HG03095 (cell line): ENCODE results near the gene SPTB.
"Not testable (repeated sequence)": the region's sequence is repeated elsewhere in the genome, so short reads cannot be mapped to it uniquely, and the experiment has no call there.

Experiments
- ATAC-seq: cut with Tn5 transposase; IDR thresholded peaks from one replicate; pipeline ENCODE4 v1.9.1; 2021; ENCODE audit warnings: moderate library complexity; ENCODE audit not compliant: unreplicated experiment

SPTB gene

DNA sequence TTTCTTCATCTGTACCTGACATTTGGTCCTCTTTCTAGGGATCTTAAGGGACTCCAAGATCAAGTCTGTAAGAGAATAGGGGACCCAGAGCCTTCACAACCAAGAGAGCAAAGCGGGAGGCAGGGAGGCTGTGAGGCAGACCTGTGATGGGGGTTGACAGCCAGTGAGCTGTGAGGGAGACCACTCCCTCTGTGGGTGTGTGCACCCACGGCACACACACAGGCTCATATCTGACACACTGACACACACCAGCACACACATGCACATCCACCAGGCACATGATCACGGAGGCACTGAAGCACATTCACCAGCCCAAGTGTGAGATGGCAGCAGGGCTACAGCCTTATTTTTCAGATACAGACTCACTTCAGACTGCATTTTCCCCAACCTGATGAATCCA, 55.2 kb downstream of the SPTB start:
- ATAC-seq = no peak

DNA sequence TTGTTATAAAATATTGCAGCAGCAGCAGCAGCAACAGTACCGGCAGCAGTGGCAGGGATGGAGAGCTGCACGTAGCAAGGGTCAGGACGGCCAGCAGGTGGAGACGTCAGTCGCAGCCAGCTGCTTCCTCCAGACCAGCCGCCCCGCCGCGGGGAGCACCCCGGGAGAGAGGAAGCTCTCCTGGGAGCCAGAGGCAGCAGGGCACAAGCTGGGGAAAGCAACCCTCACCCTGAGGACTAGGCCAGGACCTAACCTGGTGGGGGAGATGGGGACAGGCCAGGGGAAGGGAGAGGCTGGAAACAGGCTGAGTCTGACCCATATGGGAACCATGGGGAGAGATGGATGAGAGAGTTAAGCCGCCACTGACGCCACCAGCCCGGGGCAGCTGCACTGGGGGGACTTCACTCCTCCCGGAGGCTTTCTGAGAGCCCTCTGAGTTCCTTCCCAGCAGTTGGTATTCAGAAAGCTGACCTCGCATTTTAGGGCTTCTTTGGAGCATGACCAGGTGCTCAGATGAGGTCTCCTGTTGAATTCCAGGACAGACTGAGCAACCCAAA, 56.3 kb downstream of the SPTB start:
- ATAC-seq = no peak

DNA sequence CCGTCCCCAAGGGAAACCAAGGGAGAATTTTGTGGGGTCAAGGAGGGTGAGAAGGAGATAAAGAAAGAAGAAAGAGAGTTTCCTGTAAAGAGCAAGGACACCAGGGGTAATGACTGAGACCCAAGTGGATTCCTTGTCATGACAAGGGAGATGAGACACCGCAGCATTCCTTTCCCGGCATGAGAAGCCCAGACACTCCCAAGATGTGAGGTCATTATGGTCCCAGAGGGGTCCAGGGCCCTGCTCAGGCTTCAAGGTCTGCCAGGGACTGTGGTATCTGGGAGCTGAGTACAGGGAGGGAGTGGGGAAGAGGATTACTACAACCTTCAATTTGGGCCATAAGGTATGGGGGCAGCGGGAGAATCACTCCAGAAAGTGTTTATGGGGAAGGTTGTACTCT, 58.1 kb downstream of the SPTB start:
- ATAC-seq = no peak

DNA sequence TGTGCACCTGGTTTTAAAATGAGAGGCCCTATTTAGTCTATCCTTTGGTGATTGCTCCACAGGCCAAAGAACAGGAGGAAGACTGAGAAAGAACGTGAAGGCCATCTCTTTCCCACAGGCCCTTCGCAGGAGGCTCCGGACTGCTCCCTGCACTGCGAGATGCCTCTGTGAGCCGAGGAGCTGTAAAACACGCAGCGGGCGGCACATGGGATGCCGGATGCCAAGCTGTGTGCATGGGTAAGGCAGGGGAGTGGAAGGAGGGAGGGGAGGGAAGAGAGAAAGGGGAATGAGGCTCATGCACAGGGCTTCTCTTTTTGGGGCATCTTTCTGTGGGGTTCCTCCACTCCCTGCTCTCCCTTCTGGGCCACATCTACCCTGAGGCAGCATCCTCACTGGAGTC, 61.6 kb downstream of the SPTB start:
- no peak for ATAC-seq

DNA sequence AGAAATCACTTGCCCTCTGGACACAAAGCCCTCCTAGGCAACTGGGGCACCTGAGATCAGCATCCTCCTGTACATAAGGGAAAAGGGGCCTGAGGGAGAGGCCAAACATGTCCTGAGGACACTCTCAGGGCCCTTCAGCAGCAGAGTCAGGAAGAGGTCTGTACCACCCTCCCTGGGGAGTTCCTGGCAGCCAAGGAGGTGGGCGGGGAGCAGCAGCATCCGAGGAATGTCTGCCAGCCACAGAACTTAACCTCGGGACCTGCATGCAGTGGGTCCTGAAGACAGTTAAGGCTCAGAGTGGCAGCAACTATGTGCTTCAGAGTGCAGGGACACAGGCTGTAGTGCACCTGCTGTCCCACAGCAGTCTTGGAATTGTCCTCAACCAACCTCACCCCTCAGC, 62.1 kb downstream of the SPTB start:
- ATAC-seq = no peak

DNA sequence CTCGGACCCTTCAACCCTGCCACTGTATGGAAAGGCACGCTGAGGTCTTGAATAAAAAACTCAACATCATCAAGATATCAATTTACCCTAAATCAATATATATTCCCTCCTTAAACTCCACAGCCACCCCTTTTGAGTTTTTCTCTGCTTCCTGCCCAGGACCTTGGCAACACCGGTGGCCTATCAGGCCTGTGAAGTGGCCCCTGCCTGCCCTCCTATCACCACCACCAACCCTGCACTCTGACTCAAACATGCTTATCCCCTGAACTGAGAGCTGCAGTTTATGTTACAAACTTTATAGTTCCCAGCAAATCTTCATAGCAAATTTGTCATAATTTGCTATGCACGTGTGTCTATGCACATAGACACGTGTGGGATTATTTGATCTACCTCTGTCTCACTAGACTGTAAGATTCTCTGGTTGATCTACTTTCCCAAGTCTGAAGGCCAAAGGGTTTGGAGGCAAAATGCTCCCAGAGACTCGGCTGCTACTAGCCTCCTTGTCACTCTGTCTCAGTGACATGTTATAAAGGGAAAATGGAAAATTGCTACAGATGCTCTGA, 63.4 kb downstream of the SPTB start:
- ATAC-seq = no peak

DNA sequence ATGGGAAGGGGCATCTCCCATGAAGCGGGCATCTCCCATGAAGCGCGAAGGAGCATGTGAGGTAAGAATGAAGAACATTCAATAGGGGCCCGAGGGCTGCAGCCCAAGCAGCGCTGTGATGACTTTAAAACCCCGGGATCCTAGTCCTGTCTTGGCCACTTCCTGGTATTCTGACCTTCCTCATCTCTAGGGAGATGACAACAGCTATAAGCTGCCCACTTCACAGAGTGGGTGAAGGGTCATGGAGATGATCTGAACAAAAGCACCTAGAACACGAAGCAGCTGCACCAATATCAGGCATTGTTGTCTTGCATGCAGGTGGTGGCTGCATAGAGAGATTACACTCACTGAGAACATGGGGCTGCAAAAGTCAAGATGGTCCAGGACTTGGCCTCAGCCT, 64.5 kb downstream of the SPTB start:
- ATAC-seq = no peak

DNA sequence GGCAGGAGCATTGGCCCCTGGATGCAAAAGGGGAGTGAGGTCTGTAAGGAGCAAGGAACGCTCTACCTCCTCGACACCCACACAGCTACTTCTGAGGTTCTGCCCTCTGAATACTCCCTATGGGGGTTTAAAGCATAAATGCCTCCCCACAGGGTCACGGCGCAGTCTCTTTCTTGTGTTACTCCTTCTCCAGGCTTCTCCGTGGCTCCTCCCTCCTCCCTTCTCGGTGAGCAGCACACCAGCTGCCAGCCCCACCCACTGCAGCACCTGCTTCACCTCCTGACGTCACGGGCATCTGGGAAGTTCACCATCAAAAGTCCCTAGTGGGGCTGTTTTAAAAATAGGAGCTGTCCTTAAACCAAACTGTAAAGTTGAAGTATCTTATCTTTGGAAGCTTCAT, 67.3 kb downstream of the SPTB start:
- ATAC-seq = no peak

DNA sequence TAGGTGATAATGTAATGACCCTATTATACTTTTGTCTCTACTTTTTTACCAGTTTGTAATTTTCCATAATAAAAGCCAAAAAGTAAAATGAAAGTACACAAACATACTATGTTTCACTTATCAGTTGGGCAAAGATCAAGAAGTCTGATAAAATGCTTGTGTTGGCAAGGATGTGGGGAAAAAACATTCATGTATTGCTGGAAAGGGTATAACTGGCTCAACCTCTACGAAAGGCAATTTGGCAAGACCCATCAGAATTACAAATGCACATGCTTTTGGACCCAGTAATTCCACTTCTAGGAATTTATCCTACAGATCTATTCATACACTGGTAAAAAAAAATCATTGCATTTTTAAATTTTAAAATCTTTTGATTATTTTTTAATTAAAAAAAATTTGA, 68.0 kb downstream of the SPTB start:
- no peak for ATAC-seq

DNA sequence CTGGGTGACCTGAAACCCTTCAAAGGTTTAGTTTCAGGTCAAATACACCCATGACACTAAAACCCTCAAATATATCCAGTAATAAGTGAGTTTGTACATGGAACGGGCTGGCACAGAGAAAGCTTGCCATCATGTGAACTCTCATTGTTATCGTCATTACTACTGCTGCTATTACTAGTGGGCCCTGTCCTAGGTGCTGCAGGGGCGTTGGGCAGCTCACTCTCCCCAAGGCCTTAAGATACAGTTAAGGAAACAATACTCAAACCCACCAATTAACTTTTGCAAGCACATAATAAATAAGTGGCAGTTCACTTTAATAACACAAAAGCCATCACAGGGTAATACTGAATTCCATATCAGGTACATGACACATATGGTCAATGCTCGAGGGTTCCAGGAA, 71.3 kb downstream of the SPTB start:
- no peak for ATAC-seq

DNA sequence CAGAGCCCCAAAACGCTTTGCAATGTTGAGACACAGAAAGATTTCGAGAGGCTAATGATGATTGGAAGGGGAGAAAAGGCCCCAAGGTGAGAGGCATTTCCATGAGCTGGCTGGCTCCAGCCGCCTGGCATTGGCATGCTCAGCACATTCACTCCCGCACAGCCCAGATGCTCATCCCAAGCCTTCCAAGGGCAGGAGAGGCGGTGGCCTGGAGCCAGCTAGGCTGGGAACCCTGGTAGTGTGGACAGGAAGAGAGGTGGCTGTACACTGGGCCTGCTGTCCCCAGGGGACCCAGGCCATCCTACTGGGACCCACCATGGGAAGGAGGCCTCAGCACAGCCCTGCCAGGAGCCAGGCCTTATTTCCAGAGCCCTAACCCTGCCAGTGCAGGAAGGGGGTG, 72.2 kb downstream of the SPTB start:
- ATAC-seq = no peak

DNA sequence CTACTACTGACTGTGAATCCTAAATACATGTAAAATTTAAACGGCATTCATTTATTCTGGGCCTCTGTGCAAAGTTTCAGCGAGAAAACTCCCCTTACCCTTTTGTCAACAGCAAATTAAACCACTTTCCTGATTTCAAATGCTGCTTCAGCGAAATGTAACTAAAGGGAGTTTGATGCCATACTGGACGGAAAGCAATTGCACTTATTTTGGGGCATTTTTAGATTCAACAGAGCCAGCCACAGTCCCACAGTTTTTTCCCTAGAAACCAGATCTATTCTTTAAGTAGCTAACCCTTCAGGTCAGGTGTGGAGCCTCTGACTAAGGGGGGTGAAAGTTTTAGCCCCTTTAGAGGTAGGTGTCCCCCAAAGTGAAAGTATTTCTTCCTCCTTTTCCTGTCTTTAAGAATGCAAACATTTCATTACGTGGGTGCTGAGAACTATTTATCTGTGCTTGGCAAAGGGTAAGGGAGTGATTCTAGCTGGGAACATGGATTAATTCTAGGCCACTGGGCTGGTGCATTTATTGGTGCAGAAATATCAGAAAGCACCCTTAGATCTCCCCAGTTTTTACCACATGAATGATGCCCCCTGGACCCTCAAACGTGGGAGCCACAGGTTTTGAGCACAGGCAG, 72.7 kb downstream of the SPTB start:
- ATAC-seq = no peak

DNA sequence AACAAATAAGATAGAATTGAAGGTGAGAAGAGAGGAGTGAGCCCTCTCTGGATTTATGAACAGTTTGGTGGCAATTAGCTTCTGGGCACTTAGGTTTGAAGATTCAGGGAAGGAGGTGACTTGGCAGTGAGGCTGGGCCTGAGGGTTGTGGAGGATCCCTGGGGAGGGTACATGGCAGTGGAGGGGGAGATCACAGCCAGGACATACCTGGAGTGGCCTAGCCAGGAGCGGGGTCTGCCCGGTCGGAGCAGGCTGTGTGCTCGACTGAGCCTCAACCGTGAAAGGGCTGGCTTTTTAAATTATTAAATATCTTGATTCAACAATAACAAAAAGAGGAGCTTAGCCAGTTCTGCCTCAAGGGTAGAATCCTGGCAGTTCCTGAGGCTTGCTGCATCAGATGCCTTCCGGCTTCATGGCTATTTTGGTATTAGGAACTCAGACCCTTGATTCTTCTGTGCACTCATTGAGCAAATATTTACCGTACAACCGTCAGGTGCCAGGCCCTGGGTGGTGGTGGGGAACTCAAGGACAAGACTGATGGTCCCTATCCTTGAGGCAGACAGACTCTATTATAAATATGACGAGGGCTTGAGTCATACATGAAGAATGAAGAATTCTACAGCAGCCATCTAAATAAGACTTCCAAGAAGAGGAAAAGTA, 73.4 kb downstream of the SPTB start:
- ATAC-seq = no peak

DNA sequence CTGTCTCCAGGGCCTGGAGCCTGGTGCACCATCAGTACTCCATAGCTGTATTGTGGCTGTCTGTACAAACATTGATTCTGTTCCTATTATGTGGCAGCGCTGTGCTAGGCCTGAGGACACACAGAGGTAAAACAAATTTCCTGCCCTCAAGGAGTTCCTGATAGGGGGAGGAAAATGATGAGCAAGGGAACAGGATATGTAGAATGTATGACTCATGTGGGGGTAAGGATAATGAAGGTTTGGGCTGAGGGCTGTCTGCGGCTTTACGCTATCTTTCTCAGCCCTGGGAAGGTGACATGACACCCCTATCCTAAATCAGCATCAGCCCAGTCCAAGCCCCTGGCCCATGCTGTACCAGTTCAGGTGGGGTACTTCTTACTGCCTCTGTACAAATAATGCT, 74.1 kb downstream of the SPTB start:
- ATAC-seq = not testable (repeated sequence)

DNA sequence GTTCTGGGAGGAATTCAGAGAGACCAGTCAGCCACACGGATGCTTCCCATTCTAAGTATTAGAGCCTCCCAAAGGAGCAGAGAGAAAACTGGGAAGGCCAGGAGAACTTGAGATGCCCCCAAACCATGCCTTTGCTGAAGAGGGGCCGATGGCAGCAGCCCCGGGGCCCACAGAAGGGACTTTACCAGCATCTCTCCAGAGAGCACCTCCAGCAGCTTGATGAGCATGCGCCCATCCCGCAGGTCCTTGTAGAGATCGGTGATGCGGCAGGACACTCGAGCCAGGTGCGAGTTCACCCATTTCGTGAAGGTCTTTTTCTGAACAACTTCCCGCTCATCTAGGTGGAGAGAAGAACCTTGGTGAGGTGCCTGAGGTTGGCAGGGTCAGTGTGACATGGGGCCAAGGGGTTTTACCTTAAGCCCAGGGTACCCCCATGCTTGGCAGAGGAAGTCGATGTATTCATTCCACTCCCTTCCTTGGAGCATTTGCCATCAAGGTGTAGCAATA, 74.9 kb downstream of the SPTB start:
- no peak for ATAC-seq

DNA sequence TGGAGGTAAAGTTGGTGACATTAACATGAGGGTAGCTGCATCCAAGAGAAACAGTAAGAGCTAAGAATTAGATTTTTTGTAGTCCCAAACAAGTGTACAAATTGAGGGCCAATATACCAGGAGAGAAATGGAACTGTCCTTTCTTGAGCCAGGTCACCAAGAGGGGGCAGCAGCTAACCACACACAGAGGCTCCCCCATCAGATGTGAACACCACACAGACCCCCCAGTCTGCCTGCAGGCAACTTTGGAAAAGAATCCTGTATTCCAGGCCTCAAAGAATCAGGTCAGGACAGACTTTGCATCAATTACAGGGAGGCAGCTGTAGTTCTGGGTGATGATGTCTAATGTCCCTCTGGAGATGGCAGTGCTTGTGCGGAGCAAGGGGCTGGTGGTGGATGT, 77.9 kb downstream of the SPTB start:
- no peak for ATAC-seq

DNA sequence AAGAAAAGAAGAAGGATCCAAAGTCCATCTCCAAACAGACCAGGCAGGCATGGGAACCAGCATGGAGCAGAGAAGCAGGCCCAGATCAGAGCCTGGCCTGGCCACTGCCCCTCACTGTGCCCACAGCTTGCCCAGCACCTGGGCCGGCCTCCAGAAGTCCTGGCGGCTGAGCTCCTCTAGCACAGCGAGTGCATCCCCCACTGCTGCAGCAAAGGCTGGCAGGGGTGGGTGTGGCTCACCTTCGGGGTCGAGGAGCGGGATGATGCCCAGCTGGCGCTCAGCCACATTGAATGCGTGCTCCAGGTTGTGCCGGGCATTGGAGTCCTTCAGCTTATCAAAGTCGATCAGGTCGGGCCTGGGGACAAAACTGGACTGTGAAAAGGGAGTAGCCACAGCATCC, 78.7 kb downstream of the SPTB start:
- ATAC-seq = no peak

DNA sequence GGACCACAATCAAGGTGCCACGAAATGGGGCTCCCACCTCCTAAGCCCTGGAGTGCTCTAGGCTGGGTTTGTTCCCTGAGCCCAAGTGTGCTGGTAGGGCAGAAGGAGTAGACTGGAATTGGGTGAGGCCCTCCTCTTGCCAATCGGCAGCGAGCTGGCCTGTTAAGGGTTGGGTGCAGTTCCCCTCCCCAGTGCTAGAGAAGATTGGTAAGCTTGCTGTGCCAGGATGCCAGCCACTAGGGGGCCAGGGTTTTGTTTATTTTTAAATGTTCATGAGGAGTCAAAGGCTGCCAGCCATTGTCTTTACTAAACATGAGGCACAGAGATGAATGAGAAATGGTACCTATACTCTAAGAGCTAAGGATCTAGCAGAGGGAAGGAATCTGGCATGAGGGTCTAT, 79.7 kb downstream of the SPTB start:
- ATAC-seq = no peak

DNA sequence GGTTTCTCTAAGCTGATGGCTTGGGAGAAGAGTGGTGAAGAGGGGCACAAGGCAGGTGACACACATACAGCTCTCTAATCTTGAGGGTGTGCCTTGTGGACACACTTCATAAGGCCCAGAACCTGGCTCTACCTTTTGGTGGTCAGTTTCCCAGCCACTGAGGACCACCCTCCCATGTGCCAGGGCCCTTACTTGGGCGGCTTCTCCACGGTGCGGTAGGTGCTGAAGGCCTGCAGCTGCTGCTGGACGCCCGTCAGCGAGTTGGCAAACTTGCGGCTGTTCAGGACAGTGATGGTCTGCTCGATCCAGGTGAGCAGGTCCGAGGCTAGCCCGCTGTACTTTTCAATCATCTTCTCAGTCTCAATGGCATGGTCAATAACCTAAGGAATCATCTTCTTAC, 80.2 kb downstream of the SPTB start:
- ATAC-seq = no peak

DNA sequence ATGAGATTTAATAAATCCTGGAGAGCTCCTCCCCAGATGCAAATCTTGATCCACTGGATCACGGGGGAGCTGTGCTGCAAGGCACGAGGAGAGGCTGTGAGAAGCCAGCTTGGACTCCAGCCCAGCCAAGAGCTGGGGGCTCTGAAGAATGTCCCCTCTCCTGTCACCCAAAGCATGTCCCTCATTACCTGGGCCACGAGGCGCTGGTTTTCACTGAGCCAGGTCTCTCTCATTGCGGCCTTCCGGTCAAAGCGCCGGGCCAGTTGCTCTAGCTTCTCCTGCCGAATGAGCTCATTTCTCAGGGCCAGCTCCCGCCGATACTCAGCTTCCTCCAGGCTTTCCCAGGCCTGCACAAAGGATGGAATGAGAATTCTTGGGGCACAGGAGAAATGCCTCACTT, 83.3 kb downstream of the SPTB start:
- no peak for ATAC-seq

DNA sequence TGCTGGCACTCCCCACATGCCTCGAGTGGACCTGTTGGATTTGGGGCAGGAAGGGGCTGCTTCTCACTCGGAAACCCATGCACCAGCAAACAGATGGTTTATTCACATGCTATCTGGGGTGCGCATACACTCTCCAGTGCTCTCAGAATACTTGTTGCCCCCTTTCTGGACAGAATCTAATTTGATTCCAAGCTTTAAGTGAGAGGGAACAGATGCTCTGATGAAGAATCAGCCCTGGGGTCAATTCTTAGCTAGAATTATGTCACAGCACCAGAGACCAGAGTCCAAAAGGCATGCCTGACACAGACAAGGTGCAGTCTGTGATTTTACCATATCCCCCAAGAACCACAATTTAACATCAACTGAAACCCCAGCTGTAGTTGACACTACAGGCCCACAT, 83.8 kb downstream of the SPTB start:
- ATAC-seq = no peak

DNA sequence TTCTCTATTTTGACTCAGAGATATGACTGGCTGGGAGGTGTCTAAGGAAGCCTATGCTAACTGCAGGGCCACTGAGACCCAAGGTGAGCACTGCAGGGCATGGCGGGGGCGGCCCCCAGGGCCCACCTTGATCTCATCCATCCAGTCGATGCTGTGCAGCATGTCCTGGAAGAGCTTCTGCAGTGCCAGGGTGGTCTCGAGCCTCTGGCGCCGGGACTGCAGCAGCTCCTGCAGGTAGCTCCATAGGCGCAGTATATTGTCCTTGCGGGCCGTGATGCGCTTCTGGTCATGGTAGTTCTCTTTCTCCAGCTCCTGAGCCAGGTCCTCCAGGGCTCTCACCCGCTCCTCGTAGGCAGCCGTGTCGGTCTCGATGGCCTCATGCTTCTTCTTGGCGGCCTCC, 84.5 kb downstream of the SPTB start:
- no peak for ATAC-seq
